Thoracic aorta (tissue), 2 donors: ENCODE measurements around the gene CACNA1E. TPM values are rescaled to one million over a fixed set of nuclear protein-coding genes. Genes with fewer than 3 reads are reported as not detected.

Experiments
- ATAC-seq: fragments of 150-250 bp; one replicate; pipeline ENCODE4 v1.8.0; 2017; ENCODE audit warnings: low read depth; ENCODE audit not compliant: insufficient number of reproducible peaks, low FRiP score
- DNase-seq: peaks from one replicate; pipeline ENCODE4 v3.0.0-alpha.2; 2020; ENCODE audit warnings: low spot score
- H3K27ac ChIP-seq, 2 donors: fragments of 200-600 bp; sonication (generic); 1 replicate in 1 of 2; 2 replicates in 1 of 2; pipeline ENCODE4 v1.5.1; 2016; ENCODE audit warnings: mild to moderate bottlenecking in 2 of 2, moderate library complexity in 2 of 2
- H3K27me3 ChIP-seq: fragments of 200-600 bp; sonication (generic); replicated peaks from 2 replicates; pipeline ENCODE4 v1.6.0; 2016; ENCODE audit warnings: mild to moderate bottlenecking; ENCODE audit not compliant: insufficient read depth
- H3K36me3 ChIP-seq: fragments of 200-600 bp; sonication (generic); one replicate; pipeline ENCODE4 v1.5.1; 2016
- H3K4me1 ChIP-seq, 2 donors: fragments of 200-600 bp; sonication (generic); 1 replicate in 1 of 2; 2 replicates in 1 of 2; pipeline versions ENCODE4 v1.5.1 to v1.6.0; 2016; ENCODE audit warnings: low read depth in 2 of 2, mild to moderate bottlenecking in 1 of 2; ENCODE audit not compliant: control insufficient read depth in 1 of 2
- H3K4me3 ChIP-seq: fragments of 200-600 bp; sonication (generic); 2 replicates; pipeline ENCODE4 v1.5.1; 2016; ENCODE audit warnings: mild to moderate bottlenecking
- H3K9me3 ChIP-seq: fragments of 200-600 bp; sonication (generic); 2 replicates; pipeline ENCODE4 v1.5.1; 2016
- CTCF ChIP-seq: fragments of 200-600 bp; sonication (generic); IDR thresholded peaks from one replicate; pipeline ENCODE4 v1.5.1; 2019; ENCODE audit warnings: antibody characterized with exemption
- total RNA-seq, 2 donors: library from RNA; depleted of rRNA; stranded (reverse); fragments of >200 nt; gene quantifications; one replicate each; pipeline versions ENCODE4 v1.1.0 to v1.2.3, GENCODE V29; 2016

The CACNA1E gene
- total RNA-seq, 2 donors from 2014 or later = not detected

GRCh38 chr1:181551754-181552153 is 68.4 kb downstream of the CACNA1E start:
- Histone ChIP-seq H3K36me3 (no peaks in the 10 kb centered on the region), H3K27ac (no peak overlapping the region), H3K9me3 (no peaks in the 10 kb centered on the region), H3K4me3 (no peak overlapping the region), H3K4me1 (no peaks in the 10 kb centered on the region), H3K27me3 (no peaks in the 10 kb centered on the region)
- no peak for TF ChIP-seq CTCF
- DNase-seq = no peak
- ATAC-seq = no peak

GRCh38 chr1:181554465-181554864 is 71.1 kb downstream of the CACNA1E start:
- Histone ChIP-seq H3K27ac (no peak overlapping the region), H3K4me3 (no peak overlapping the region), H3K4me1 (no peaks in the 10 kb centered on the region), H3K36me3 (no peaks in the 10 kb centered on the region), H3K9me3 (no peaks in the 10 kb centered on the region), H3K27me3 (no peaks in the 10 kb centered on the region)
- no peak for ATAC-seq
- DNase-seq = no peak
- no peak for TF ChIP-seq CTCF

GRCh38 chr1:181556631-181557030 is 73.3 kb downstream of the CACNA1E start:
- H3K27me3 ChIP-seq = no peaks in the 10 kb centered on the region
- H3K36me3 ChIP-seq = no peaks in the 10 kb centered on the region
- H3K9me3 ChIP-seq = no peaks in the 10 kb centered on the region
- DNase-seq = no peak
- no peak for TF ChIP-seq CTCF
- no peak overlapping the region for H3K4me3 ChIP-seq
- no peaks in the 10 kb centered on the region for H3K4me1 ChIP-seq
- H3K27ac ChIP-seq = no peak overlapping the region
- no peak for ATAC-seq

- TF ChIP-seq CTCF = no peak
- H3K4me3 ChIP-seq = no peak overlapping the region
- H3K27ac ChIP-seq = no peak overlapping the region
- DNase-seq (no peak), ATAC-seq (no peak)
- no peaks in the 10 kb centered on the region for H3K27me3 ChIP-seq
- no peaks in the 10 kb centered on the region for H3K36me3 ChIP-seq
- no peaks in the 10 kb centered on the region for H3K9me3 ChIP-seq
- no peaks in the 10 kb centered on the region for H3K4me1 ChIP-seq
Observed at GRCh38 chr1:181557313-181557712, 74.0 kb downstream of the CACNA1E start.

GRCh38 chr1:181558416-181558815 is 75.1 kb downstream of the CACNA1E start:
- no peak for DNase-seq
- no peak overlapping the region for H3K4me3 ChIP-seq
- H3K27ac ChIP-seq = no peak overlapping the region
- TF ChIP-seq CTCF = no peak
- no peaks in the 10 kb centered on the region for H3K27me3 ChIP-seq
- H3K4me1 ChIP-seq = no peaks in the 10 kb centered on the region
- no peaks in the 10 kb centered on the region for H3K36me3 ChIP-seq
- no peaks in the 10 kb centered on the region for H3K9me3 ChIP-seq
- ATAC-seq = no peak
